ENCODE data around the gene LNPEP.
"Not testable (repeated sequence)": the region's sequence is repeated elsewhere in the genome, so short reads cannot be mapped to it uniquely, and the experiment has no call there.

The LNPEP gene

DNA sequence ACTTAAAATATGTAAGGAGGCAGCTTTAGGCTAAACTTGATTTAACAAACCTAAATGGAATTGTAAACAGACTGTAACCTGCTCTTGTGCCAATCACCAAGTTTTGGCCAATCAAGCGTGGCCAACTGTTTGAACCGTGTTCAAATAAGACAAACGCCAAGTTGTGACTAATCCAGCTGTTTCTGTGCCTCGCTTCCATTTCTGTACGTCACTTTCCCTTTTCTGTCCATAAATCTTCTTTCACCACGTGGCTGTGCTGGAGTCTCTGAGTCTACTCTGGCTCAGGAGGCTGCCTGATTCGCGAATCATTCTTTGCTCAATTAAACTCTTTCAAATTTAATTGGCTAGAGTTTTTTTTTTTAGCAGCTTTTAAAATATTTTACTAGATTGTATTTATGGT is 135.2 kb downstream of the LNPEP start:
- DNase-seq: no peak

- DNase-seq: no peak
Observed at GRCh38 chr5:97071993-97072392, 136.1 kb downstream of the LNPEP start.

GRCh38 chr5:97072696-97073095 is 136.8 kb downstream of the LNPEP start:
- DNase-seq: no peak

- no peak for DNase-seq
Observed at GRCh38 chr5:97073420-97073819, 137.5 kb downstream of the LNPEP start.

DNA sequence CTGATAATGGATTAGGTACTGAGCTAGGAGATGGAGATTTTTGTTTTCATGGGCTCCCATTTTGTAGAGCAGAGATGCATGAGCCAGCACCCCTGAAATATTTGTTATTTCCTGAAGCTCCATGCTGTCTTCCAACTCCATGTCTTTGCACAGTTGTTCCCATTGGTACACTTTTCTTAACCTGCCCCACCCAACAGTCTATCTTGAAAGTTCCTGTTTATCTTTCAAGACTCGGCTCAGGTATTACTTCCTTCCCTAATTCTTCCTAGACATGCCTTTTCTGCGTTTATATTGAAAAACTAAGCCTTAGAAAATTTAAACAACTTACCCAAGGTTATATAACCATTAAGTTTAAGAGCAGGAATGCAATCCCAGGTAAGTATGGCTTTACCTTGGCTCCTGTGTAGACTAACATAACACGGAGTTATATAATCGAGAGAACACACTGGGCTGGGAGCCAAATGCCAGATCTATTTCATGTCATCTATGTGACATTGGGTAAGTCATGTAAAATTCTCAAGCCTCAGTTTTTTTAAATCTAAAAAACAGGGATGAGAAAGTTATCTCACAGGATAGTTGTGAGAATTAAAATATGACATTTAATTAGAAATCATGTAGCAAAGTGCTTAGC is 139.1 kb downstream of the LNPEP start:
- no peak for DNase-seq

DNA sequence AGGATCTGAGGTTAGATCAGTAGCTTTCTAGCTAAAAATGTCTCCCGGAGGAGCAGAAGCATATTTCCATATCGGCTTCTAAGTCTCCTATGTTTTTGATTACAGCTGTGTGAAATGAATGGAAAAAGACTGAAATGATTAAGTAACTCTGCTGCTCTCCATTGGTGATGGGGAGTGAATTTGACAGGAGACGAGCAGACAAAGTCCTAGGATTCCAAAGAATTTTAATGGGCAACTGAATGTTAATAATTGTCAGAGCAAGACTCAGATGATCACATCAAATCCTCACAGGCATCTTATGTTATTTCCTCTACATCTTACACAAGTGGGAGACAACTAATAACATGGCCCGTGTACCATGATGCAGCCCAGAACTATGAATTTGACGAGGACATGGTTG is 139.8 kb downstream of the LNPEP start:
- no peak for DNase-seq

GRCh38 chr5:97076098-97076497 is 140.2 kb downstream of the LNPEP start:
- no peak for DNase-seq

DNA sequence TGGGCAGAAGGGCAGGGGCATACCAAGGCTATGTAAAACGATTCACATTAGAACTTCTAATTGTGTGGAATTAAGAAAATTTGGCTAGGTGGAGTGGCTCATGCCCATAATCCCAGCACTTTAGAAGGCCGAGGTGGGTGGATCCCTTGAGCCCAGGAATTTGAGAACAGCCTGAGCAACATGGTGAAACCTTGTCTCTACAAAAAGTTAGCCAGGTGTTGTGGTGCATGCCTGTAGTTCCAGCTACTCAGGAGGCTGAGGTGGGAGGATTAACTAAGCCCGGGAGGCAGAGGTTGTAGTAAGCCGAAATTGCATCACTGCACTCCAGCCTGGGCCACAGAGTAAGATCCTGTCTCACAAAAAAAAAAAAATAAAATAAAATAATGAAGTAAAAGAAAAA is 141.4 kb downstream of the LNPEP start:
- no peak for DNase-seq

DNA sequence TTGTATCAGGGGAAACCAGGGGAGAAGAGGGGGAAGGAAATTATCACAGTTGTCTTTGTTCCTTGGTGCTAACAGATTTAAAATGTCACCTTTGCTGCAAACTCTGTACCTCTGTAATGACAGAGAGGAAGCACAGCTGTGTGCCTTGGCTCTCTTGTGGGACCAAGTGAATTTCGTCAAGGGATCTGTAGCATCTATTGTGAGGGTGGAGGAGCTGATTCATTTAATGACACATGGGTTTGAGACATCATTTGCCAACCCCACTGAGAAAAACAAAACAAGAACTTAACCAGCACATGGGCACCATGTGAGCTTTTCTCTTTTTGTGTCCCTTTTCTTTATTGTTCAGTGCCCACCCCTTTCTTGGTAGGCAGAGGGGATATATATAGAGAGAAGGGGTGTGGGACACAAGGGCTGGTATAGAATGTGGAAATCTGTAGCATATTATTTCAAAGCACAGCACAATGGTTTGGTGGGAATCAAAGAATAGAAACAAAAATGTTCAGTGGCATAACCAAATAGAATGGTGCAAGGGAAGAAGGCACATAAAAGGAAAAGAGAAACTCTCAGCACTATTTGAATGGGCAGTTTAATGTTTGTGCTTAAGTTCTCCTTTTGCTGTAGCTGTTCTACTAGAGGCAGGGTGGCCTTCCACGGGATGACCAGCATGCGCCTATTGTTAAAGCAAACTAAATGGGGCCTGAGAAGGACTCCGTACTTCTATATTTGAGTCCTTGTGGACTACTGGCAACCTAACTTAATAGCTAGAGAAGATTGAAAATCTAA is 143.3 kb downstream of the LNPEP start:
- no peak for DNase-seq

DNA sequence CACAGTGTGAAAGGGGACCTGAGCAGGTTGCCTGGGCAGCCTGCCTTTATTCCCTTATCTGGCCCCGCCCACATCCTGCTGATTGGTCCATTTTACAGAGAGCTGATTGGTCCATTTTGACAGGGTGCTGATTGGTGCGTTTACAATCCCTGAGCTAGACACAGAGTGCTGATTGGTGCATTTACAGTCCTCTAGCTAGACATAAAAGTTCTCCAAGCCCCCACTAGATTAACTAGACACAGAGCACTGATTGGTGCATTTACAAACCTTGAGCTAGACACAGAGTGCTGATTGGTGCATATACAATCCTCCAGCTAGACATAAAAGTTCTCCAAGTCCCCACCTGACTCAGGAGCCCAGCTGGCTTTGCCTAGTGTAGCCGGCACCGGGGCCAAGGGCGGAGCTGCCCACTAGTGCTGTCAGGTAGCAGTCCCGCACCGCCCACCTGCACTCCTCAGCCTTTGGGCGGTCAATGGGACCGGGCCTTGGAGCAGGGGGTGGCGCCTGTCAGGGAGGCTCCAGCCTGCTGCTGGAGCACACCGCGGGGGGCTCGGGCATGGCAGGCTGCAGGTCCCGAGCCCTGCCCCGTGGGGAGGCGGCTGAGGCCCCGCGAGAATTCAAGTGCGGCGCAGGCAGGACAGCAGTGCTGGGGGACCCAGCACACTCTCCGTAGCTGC is 149.0 kb downstream of the LNPEP start:
- not testable (repeated sequence) for DNase-seq

DNA sequence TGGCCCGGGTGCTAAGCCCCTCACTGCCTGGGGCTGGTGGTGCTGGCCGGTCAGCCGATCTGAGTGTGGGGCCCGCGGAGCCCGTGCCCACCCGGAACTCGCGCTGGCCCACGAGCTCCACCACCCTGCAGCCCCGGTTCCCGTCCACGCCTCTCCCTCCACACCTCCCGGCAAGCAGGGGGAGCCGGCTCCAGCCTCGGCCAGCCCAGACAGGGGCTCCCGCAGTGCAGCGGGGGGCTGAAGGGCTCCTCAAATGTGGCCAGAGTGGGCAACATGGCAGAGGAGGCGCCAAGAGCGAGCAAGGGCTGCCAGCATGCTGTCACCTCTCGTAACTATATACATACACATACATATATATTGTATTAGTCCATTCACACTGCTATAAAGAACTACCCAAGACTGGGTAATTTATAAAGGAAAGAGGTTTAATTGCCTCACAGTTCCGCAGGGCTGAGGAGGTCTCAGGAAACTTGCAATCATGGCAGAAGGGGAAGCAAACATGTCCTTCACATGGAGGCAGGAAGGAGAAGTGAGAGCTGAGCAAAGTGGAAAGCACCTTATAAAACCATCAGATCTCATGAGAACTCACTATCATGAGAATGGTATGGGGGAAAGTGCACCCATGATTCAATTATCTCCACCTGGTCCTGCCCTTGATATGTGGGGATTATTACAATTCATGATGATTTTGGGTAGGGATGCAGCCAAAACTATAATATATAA is 149.7 kb downstream of the LNPEP start:
- peak; percentile 28 for DNase-seq
